T47D (cell line): ENCODE measurements around the gene H3-3A.
A peak's percentile ranks its signal among the peaks of the same experiment; 100 is the strongest.

Experiments
- DNase-seq, 2 experiments: peaks; one replicate each; pipeline versions ENCODE4 v3.0.0 to v3.0.0-alpha.2; 2011 to 2012; ENCODE audit warnings: low read depth in 1 of 2, low spot score in 1 of 2
- JUND ChIP-seq: IDR thresholded peaks from 2 replicates; pipeline ENCODE4 v1.6.1; 2012; ENCODE audit warnings: low read depth
- in situ Hi-C: cut with HindIII; loops from 2 replicates; pipeline ENCODE4 v1.10.0; 2016; ENCODE audit warnings: low sequenced_read_pairs, low pct_unique_long_range_greater_than_20kb

H3-3A gene

GRCh38 chr1:226097866-226098625, 35.5 kb downstream of the H3-3A start:
- no peak for DNase-seq
- no peak for TF ChIP-seq JUND
- in situ Hi-C loops, result no loop called here

- no peak for TF ChIP-seq JUND
- no peak for DNase-seq
- in situ Hi-C loops, result no loop called here
Measured at GRCh38 chr1:226098870-226099835, 36.6 kb downstream of the H3-3A start.

GRCh38 chr1:226100436-226101391, 38.2 kb downstream of the H3-3A start:
- in situ Hi-C loops, result no loop called here
- peak; percentile 53 to 81 for DNase-seq

GRCh38 chr1:226104671-226105121, 42.2 kb downstream of the H3-3A start:
- no peak for DNase-seq
- in situ Hi-C loops, result no loop called here
- TF ChIP-seq JUND, result no peak

More at GRCh38 chr1:226100436-226101391, 38.2 kb downstream of the H3-3A start:
- no peak for TF ChIP-seq JUND

GRCh38 chr1:226107471-226108460, 45.2 kb downstream of the H3-3A start:
- peak; percentile 66 to 94 for DNase-seq
- in situ Hi-C loops, result no loop called here
- no peak for TF ChIP-seq JUND

GRCh38 chr1:226108935-226109828, 46.7 kb downstream of the H3-3A start:
- in situ Hi-C loops, result no loop called here
- no peak for TF ChIP-seq JUND
- no peak for DNase-seq

GRCh38 chr1:226109829-226110248, 47.3 kb downstream of the H3-3A start:
- TF ChIP-seq JUND, result no peak
- in situ Hi-C loops, result no loop called here
- peak; percentile 96 for DNase-seq

GRCh38 chr1:226110249-226111097, 48.0 kb downstream of the H3-3A start:
- TF ChIP-seq JUND, result no peak
- peak; percentile 46 to 74 for DNase-seq
- in situ Hi-C loops, result no loop called here

- in situ Hi-C loops, result no loop called here
- no peak for DNase-seq
- no peak for TF ChIP-seq JUND
Measured at GRCh38 chr1:226111098-226111882, 48.8 kb downstream of the H3-3A start.
